Vagina (tissue), 2 donors: ENCODE data around the gene TGM5.

ENCODE experiments used
- POLR2AphosphoS5 ChIP-seq, 2 donors: sonication (generic); formaldehyde crosslinking; IDR thresholded peaks; one replicate each; pipeline ENCODE4 v1.9.0; 2017; ENCODE audit warnings: antibody characterized with exemption in 2 of 2, mild to moderate bottlenecking in 2 of 2, low read depth in 1 of 2; ENCODE audit not compliant: insufficient read depth in 1 of 2
- TF ChIP-seq, protein P1 (sequence below), 3 experiments: fragments of 450-650 bp in 2 of 3; fragments of 200-600 bp in 1 of 3; sonication (generic) in 1 of 3; IDR thresholded peaks; one replicate each; pipeline ENCODE4 v1.5.1; 2017 to 2019; ENCODE audit warnings: antibody characterized with exemption in 3 of 3, mild to moderate bottlenecking in 2 of 3, moderate library complexity in 2 of 3

GRCh38 chr15:43276563-43277200, 10.0 kb upstream of the TGM5 start:
- TF ChIP-seq POLR2AphosphoS5 (IDR thresholded peaks at IDR 0.05; ENCODE audit: insufficient read depth in 1 of 2, low read depth in 1 of 2), result no peak
- TF ChIP-seq, protein P1, sequence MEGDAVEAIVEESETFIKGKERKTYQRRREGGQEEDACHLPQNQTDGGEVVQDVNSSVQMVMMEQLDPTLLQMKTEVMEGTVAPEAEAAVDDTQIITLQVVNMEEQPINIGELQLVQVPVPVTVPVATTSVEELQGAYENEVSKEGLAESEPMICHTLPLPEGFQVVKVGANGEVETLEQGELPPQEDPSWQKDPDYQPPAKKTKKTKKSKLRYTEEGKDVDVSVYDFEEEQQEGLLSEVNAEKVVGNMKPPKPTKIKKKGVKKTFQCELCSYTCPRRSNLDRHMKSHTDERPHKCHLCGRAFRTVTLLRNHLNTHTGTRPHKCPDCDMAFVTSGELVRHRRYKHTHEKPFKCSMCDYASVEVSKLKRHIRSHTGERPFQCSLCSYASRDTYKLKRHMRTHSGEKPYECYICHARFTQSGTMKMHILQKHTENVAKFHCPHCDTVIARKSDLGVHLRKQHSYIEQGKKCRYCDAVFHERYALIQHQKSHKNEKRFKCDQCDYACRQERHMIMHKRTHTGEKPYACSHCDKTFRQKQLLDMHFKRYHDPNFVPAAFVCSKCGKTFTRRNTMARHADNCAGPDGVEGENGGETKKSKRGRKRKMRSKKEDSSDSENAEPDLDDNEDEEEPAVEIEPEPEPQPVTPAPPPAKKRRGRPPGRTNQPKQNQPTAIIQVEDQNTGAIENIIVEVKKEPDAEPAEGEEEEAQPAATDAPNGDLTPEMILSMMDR (IDR thresholded peaks at IDR 0.05), result no peak
